GM19193 (cell line): ENCODE results near the gene DOCK2.

ENCODE experiments used
- POLR2A ChIP-seq: IDR thresholded peaks from 4 replicates; pipeline ENCODE4 v1.6.1; 2011; ENCODE audit not compliant: insufficient read depth, insufficient read length; ENCODE audit errors: extremely low read depth

The DOCK2 gene

DNA sequence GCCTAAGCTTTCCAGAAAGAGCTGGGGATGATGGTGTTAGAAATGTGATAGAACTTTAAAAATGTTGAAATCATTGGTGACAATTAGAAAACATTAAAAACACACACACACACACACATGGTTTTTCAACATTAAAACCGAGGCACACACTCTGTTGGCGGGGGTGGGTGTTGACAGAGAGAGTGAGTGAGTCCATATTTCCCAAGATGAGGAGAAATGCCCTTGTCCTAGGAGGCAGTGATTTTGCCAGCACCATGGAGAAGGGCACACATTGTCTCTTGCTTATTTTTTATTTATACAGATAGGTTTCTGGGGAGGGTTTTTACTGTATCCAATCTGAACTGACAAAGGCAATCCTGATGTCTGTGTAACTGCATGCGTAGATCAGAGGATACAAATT, 190.7 kb downstream of the DOCK2 start:
- no peak for TF ChIP-seq POLR2A

DNA sequence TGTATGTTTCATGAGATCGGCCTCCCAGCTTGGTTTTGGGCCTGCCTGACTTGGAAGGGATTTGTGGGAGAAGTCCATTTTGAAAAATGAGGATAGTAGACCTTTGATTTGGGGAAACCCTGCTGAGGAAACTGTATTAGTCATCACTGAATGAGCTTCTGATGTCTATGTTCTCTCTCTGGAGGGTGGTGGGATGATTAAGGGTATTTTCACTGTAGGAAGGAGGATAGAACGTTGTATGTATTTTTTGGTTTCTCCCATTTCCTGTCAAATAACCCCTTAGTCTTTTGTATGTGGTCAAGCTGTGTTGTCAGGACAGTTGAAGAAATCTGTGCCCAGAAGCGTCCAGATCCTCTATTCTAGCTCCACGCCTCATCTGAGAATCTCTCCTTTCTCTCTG, 191.3 kb downstream of the DOCK2 start:
- TF ChIP-seq POLR2A: no peak

GRCh38 chr5:169831331-169831730, 194.3 kb downstream of the DOCK2 start:
- no peak for TF ChIP-seq POLR2A

DNA sequence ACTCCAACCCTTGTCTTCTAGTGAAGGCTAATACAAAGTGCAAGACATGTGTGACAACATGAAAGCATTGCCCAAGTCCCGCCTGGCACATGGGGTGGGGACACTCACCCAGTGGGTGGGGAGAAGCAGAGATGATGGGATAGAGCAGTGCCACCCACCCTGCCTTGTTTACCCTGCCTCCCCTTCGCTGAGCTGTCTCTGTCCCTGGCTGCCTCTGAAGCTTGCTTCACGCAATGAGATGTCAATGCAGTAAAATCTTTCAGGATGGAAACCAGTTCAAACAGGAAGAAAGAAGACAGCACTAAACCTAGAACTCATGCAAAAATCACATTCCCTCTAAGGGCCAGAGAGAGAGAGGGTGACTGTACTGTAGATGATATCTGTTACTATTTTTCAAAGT, 195.2 kb downstream of the DOCK2 start:
- TF ChIP-seq POLR2A: no peak

DNA sequence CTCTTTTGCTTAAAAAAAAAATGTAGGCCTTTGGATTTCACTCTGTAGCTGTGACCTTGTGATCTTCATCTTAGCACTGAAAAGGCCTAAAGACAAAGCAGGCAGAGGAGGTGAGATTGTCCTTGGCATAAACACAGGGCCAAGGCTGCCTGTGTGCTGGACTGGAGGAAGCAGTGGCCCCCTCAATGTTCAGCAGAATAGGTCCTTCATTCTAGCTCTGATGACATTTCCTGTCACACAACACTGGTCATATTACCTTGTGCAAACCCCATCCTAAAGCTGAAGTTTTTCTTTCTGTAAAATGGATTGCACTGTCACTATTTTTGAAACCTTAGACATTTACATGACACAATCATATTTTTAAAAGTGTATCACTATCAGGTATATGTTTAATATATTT, 195.8 kb downstream of the DOCK2 start:
- no peak for TF ChIP-seq POLR2A

DNA sequence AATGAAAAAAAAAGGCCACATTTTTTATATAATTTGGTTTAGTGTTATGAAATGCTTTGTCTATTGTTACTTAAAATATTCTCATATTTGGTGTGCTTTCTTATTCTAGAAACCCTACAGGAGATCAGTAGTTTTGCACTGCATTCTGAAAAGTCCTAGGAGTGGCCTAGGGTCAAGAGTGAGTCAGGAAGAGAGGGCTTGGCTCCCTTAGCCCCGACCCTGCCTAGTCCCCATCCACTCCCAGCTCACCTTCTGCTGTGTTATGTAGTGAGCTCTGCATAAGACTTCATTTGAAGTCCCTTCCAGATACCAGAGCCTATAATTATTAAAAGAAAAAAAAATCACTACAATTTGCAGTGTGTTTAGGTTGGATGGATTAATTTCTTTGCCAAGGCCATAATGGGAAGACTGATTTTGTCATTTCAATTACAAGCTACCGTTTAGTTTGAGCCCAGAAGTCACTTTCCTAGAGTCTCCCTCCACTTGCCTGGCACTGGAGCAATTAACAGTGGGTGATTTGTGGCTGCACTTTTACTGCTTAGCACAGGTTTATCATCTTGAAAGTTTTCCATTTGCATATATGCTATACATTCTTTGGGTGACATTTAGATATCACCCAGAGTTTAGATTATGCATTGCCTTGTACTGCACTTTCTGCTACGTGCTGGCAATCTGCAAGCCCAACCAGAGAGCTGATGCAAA, 199.9 kb downstream of the DOCK2 start:
- no peak for TF ChIP-seq POLR2A

- no peak for TF ChIP-seq POLR2A
Measured at GRCh38 chr5:169837686-169838085, 200.6 kb downstream of the DOCK2 start.

- no peak for TF ChIP-seq POLR2A
Measured at GRCh38 chr5:169838688-169839087, 201.6 kb downstream of the DOCK2 start.

DNA sequence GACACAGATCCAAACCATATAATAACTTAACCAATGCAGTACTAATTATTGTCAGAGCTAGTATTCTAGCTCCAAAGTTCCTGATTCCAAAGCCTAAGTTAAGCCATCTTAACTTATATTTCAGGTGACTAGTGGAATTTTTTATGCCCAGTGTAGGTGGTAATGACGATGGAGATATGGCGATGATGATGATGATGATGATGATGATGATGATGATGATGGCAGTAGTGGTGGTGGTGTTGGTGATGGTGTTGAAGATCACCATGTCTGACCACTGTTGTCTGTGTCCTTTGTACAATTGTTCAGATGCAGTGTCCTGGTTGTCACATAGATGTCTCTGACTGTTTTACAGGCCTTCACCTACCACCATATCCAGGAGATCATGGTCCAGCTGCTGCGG, 203.3 kb downstream of the DOCK2 start:
- TF ChIP-seq POLR2A: no peak

GRCh38 chr5:169842699-169843098, 205.6 kb downstream of the DOCK2 start:
- TF ChIP-seq POLR2A: no peak

DNA sequence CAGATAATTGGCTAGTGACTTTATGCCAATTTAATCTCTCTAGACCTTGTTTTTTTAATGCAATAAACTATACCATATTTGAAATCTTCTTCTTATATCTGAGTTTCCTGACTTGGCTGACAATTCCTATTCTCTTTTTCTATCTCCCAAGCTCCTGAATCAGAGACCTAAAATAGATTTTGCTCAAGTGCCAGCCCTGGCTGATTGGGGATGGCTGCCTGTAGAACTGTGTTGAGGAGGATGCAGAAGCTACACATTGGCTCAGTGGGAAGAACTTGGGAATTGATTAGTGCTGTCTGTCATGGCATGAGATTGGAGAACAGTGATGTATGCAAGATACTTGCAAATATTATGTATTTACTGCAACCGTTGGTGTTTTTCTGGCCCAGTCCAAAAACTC, 210.4 kb downstream of the DOCK2 start:
- no peak for TF ChIP-seq POLR2A

GRCh38 chr5:169848271-169848670, 211.2 kb downstream of the DOCK2 start:
- no peak for TF ChIP-seq POLR2A

GRCh38 chr5:169848792-169849191, 211.7 kb downstream of the DOCK2 start:
- TF ChIP-seq POLR2A: no peak

DNA sequence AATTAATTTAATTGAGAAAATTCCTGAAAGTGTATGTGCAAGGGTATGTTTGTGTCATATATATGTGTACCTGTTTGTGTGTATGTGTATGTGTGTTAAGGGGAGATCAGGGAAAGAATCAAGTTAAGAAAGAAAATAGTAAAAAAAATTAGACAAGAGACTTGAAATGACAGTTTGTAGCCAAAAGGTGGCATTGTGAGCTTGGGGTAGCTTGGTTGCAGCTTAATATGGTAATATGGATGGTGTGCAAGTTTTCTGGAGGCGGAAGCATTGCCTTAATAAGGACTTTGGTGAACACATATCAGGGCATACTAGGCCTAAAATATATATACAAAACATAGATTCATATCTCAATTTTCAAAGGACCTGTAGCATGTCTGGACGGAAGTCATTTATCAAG, 213.3 kb downstream of the DOCK2 start:
- TF ChIP-seq POLR2A: no peak

- TF ChIP-seq POLR2A: no peak
Measured at GRCh38 chr5:169851321-169851850, 214.3 kb downstream of the DOCK2 start.

GRCh38 chr5:169856571-169856970, 219.5 kb downstream of the DOCK2 start:
- no peak for TF ChIP-seq POLR2A

- TF ChIP-seq POLR2A: no peak
Measured at GRCh38 chr5:169860585-169860984, 223.5 kb downstream of the DOCK2 start.
